Measurements from ENCODE around the gene C1orf87.
"Not testable (repeated sequence)": the region's sequence is repeated elsewhere in the genome, so short reads cannot be mapped to it uniquely, and the experiment has no call there.

The C1orf87 gene

GRCh38 chr1:59994302-59995198 is 79.0 kb downstream of the C1orf87 start:
- peak; percentile 12 for DNase-seq (ENCODE audit: low read depth, low spot score)

- no peak for DNase-seq (ENCODE audit: low read depth, low spot score)
Measured at GRCh38 chr1:59992040-59992820, 81.3 kb downstream of the C1orf87 start.

- DNase-seq (ENCODE audit: low read depth, low spot score), result no peak
Measured at GRCh38 chr1:59990470-59990869, 83.1 kb downstream of the C1orf87 start.

GRCh38 chr1:59986516-59987310 is 86.9 kb downstream of the C1orf87 start:
- no peak for DNase-seq (ENCODE audit: low read depth, low spot score)

- DNase-seq (ENCODE audit: low read depth, low spot score), result no peak
Measured at GRCh38 chr1:59985911-59986515, 87.6 kb downstream of the C1orf87 start.

- no peak for DNase-seq (ENCODE audit: low read depth, low spot score)
Measured at GRCh38 chr1:59979666-59980065, 93.9 kb downstream of the C1orf87 start.

GRCh38 chr1:59978511-59978910 is 95.1 kb downstream of the C1orf87 start:
- no peak for DNase-seq (ENCODE audit: low read depth, low spot score)

- no peak for DNase-seq (ENCODE audit: low read depth, low spot score)
Measured at GRCh38 chr1:59978026-59978425, 95.5 kb downstream of the C1orf87 start.

GRCh38 chr1:59977075-59977410 is 96.5 kb downstream of the C1orf87 start:
- DNase-seq (ENCODE audit: low read depth, low spot score), result no peak

- DNase-seq (ENCODE audit: low read depth, low spot score), result peak; percentile 38
Measured at GRCh38 chr1:59976194-59977074, 97.1 kb downstream of the C1orf87 start.

- no peak for DNase-seq (ENCODE audit: low read depth, low spot score)
Measured at GRCh38 chr1:59973719-59974118, 99.9 kb downstream of the C1orf87 start.

- DNase-seq (ENCODE audit: low read depth, low spot score), result no peak
Measured at GRCh38 chr1:59972216-59972927, 101.2 kb downstream of the C1orf87 start.

GRCh38 chr1:59971464-59971911 is 102.1 kb downstream of the C1orf87 start:
- no peak for DNase-seq (ENCODE audit: low read depth, low spot score)

GRCh38 chr1:59969542-59970175 is 103.9 kb downstream of the C1orf87 start:
- not testable (repeated sequence) for DNase-seq (ENCODE audit: low read depth, low spot score)

GRCh38 chr1:59968746-59969145 is 104.8 kb downstream of the C1orf87 start:
- not testable (repeated sequence) for DNase-seq (ENCODE audit: low read depth, low spot score)

GRCh38 chr1:59967780-59968179 is 105.8 kb downstream of the C1orf87 start:
- DNase-seq (ENCODE audit: low read depth, low spot score), result no peak

GRCh38 chr1:59967141-59967697 is 106.4 kb downstream of the C1orf87 start:
- no peak for DNase-seq (ENCODE audit: low read depth, low spot score)

- DNase-seq (ENCODE audit: low read depth, low spot score), result no peak
Measured at GRCh38 chr1:59952065-59952464, 121.5 kb downstream of the C1orf87 start.

- no peak for DNase-seq (ENCODE audit: low read depth, low spot score)
Measured at GRCh38 chr1:59949648-59950047, 123.9 kb downstream of the C1orf87 start.

Measured in brain pericyte (primary cell).